GM21529 (cell line): ENCODE data around the gene YWHAG.
A peak's percentile ranks its signal among the peaks of the same experiment; 100 is the strongest.
"Not testable (repeated sequence)": the region's sequence is repeated elsewhere in the genome, so short reads cannot be mapped to it uniquely, and the experiment has no call there.

Experiments
- ATAC-seq: cut with Tn5 transposase; IDR thresholded peaks from one replicate; pipeline ENCODE4 v1.9.1; 2021; ENCODE audit not compliant: unreplicated experiment

Gene YWHAG

DNA sequence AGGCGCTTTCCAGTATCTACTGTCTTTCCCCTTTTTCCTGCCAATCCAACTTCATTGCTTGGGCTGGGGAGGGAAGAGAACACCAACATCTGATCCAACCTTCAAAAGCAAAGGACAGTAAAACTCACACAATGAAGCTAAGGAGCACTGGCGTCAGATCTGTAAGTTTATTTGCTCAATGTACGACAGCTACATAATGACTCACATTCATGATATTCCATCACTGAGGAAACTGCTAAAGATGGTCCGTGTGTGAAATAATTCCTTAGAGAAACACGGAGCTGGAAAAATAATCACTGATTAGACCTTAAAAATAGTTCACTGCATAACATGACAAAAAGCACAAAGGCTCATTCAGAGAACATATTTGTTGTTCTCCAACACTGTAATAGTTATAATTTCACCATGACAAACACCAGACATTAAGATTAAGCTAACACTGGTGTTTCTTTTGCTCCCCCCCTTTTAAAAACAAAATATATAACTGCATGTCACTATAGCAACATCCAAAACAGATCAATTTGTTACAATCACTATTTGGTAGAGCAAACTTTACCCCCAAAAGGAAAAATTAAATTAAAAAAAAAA is 32.1 kb downstream of the YWHAG start:
- no peak for ATAC-seq

DNA sequence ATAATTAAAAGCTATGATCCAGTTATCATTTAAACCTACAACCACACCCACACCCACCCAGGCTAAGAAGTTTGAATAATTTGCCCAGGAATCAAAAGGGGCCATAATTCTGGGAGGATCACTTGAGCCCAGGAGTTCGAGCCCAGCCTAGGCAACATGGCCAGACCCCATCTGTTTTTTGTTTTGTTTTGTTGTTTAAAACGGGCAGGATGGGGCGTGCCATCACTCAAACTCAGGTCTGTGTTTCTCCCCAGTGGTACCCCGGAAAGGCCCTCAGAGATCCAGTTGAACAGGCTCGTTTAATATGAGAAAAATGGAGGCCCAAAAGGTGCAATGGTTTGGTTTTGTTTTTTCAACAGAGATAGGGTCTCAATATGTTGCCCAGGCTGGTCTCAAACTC is 33.0 kb downstream of the YWHAG start:
- ATAC-seq = no peak

DNA sequence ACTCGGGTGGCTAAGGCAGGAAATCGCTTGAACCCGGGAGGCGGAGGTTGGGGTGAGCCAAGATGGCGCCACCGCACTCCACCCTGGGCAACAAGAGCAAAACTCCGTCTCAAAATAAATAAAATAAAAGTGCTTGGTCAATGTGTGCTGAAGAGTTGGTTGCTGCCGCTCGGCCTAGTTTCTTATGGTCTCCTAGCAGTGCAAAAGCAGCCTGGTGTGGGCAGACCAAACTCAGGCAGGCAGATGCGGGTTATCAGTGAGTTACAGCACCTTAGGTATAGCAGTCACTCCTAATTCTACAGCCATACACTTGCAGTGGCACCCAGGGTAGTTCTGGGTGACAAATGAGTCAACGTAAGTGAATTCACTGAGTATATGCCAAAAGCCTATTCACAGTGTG is 33.7 kb downstream of the YWHAG start:
- ATAC-seq = no peak

DNA sequence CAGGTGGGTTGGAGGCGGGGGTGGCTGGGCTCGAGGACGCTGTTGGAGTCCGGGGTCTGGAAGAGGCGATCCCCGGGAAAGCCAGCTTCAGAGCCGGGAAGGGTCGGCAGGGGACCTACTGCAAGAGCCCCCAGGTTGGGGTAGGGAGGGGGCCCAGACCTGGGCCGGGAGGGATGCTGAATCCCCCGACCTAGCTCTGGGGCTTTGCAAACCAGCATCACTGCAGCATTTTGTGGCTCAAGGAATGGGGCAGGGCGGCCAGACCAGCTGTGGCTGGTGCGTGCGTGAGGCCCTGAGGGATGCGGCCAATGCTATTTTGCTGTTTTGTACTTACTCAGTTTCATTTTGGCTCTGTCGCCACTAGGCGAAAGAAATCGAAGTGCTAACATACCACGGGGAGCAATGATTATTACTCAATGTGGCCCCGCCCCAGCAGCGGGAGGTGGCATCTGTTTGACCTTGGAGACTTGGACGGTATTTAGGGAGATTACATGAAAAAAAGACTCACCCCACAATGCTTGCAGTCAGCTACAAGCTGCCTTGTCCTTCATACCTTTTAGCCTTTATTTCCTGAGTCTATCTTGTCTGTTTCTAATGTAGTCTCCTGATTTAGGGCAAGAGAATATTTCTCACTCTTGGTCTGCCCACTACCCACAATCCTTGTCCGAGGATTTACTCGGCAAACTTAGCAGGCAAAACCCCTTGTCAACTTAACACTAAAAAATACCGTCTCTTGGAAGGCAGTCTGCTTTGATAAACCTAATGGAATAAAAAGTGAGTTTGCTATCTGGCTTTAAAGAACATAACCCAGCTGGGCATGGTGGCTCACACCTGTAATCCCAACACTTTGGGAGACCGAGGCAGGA is 40.1 kb downstream of the YWHAG start:
- peak; percentile 49 for ATAC-seq

DNA sequence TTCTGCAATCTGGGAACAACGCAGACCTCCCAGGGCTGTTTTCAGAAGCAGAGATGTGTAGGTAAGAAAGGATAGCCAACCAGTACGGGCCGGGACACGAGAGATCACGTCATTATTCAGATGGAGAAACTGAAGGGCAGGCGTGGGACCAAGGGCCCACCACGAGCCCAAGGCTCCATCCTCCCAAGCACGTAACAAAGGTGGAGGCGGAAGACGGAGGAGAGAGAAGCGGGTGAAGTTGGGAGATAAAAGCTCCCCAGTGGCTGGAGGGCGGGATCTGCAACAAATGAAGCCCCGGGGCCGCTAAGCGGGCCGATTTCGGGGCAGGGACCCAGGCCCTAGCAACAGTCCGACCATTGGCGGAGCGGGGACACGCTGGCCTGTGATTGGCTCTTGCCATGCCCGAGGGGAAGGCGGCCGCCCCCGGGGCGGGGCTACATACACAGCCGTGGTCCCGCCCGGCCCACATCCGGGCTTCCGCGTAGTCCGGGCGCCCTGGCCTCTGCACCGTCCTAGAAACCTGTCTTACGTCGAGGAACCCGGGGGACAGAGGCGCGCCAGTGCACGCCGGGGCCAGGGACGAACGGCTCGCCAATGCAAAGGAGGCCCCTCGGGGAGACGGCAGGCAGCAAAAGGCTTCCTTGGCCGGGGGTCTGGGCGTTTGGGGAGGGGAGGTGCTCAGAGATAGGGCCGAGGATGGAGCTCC is 40.9 kb downstream of the YWHAG start:
- peak; percentile 84 for ATAC-seq

DNA sequence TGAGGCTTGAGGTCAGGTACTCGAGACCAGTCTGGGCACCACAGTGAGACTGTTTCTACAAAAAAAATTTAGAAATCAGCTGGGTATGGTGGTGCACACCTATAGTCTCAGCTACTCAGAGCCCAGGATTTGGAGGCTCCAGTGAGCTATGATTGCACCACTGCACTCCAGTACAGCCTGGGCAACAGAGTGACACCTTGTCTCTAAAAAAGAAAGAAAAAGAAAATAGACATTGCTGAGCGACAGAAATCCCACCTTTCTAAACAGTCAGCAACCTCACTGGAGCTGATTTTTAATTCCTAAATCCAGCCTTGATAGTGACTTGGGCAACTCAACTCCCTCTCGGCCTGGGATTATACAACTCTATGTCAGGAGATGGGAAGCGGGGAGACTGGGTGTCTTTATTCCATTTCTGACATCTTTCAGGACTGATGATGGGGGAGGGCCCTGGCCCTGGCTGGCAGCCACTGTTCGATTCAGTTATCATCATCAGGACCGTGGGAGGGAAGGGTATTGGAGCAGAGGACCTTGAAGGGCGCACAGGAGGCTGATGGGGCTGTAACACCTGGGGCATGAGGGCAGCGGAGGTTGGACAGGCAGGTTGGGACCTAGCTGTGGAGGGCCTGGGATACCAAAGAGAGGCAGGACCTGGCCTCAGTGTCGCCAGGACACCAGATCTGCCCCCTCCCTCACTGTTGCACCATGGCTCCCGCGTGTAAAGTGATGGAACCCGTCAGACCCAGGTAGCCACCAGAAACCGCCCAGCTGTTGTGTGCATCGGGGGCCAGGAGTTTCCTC is 41.6 kb downstream of the YWHAG start:
- ATAC-seq = no peak

DNA sequence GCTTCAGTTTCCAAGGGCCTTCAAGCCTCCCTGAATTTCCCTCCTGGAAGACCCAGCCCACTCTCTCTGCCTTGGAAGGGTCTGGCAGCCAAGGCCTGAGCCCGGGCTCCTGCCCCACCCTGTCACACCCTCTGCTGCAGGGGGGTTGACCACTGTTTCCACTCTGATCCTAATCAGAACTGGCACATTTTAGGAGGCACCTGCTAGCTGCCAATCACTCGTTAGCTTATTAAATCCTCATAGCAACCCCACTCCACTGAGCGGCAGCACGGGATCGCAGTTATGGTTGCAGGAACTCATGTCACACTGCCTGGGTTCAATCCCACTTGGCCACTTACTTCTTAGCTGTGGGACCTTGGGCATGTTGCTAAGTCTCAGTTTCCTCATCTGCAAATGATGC is 43.4 kb downstream of the YWHAG start:
- no peak for ATAC-seq

DNA sequence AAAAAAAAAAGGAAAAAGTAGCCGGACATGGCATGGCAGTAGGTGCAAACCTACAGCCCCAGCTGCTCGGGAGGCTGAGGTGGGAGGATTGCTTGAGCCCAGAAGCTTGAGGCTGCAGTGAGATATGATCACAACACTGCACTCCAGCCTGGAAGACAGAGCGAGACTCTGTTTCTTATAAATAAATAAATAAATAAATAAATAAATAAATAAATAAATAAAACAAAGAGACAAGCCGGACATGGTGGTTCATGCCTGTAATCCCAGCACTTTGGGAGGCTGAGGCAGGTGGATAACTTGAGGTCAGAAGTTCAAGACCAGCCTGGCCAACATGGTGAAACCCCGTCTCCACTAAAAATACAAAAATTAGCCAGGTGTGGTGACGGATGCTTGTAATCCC is 44.1 kb downstream of the YWHAG start:
- ATAC-seq = not testable (repeated sequence)

DNA sequence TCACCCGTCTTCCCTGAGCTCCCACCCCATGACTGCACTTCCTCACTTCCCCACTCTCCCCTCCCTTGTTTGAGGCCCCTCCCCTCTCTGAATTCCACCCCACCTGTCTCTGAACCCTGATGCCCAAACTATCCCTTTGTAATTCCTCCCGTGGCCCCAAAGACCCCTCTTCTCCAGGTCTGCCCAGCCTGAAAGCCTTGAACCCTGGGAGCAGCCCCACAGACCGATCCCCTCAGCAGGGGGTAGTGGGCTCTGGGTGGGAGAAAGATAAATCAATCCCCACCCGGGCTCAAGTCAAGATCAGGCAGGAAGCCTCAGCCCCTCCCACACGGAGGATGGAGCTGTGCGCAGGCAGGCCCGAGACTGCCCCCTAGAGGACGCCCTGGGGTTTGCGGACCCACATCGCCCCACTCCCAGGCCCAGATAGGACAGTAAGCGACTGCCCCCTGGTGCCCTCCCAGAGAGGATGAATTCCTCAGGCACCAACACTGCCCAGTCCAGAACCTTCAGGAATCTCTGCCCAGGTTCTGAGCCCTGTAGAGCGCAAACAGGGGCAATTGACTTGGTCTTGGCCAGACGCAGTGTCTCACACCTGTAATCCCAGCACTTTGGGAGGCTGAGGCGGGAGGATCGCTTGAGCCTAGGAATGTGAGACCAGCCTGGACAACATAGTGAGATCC is 44.6 kb downstream of the YWHAG start:
- peak; percentile 38 for ATAC-seq

DNA sequence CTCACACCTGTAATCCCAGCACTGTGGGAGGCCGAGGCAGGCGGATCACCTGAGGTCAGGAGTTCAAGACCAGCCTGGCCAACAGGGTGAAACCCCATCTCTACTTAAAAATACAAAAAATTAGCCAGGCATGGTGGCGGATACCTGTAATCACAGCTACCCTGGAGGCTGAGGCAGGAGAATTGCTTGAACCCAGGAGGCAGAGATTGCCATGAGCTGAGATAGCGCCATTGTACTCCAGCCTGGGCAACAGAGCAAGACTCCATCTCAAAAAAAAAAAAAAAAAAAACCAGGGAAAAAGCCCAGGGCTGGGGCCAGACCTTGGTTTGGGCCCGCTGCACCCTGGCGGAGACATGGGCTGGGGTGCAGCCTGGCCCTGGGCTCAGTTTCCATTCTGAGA is 47.0 kb downstream of the YWHAG start:
- ATAC-seq = not testable (repeated sequence)

DNA sequence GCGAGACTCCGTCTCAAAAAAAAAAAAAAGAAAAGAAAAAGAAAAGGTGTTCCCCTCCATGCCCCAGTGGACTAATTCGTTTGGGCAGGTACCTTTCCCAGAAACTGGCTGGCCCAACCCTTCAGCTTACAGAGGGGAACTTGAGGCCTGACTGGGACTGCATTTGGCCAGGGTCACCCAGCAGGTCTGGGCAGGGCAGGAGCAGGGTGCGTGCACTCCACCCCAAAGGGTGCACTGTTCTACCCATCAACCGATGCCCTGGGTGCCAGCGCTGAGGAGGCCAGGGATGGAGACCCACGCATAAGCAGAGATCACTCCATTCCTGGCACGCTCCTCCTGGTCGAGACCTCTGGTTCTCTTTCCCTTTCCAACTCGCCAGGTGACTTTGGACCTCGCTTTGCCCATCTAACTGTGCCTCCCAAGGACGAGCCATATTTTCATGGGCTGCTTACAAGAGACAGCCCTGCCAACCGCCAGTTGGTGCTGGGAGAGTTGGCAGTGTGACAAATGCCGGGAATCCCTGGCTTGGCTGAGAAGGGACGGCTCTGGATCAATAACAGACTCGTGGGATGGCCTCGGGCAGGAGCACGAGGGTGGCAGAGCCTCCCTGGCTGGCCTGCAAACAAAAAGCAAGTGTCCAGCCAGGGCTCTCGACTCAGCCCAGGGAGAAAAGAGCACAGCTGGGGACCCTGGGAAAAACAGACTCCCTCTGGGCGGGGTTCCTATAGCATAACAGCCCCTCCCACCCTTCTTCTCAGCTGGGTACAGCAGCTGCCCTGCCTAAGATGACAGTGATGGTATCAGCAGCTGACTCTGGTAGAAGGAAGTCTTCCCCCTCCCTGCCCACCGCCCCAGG is 48.5 kb downstream of the YWHAG start:
- ATAC-seq = no peak

DNA sequence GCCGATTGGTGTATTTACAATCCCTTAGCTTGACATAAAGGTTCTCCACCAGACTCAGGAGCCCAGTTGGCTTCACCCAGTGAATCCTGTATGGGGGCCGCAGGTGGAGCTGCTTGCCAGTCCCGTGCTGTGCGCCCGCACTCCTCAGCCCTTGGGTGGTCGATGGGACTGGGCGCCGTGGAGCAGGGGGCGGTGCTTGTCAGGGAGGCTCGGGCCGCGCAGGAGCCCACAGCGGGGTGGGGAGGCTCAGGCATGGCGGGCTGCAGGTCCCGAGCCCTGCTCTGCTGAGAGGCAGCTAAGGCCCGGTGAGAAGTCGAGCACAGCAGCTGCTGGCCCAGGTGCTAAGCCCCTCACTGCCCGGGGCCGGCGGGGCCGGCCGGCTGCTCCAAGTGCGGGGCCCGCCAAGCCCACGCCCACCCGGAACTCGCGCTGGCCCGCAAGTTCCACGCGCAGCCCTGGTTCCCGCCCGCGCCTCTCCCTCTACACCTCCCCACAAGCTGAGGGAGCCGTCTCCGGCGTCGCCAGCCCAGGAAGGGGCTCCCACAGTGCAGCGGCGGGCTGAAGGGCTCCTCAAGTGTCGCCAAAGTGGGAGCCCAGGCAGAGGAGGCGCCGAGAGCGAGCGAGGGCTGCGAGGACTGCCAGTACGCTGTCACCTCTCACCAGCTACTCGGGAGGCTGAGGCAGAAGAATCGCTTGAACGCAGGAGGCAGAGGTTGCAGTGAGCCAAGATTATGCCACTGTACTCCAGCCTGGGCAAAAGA is 49.3 kb downstream of the YWHAG start:
- not testable (repeated sequence) for ATAC-seq

DNA sequence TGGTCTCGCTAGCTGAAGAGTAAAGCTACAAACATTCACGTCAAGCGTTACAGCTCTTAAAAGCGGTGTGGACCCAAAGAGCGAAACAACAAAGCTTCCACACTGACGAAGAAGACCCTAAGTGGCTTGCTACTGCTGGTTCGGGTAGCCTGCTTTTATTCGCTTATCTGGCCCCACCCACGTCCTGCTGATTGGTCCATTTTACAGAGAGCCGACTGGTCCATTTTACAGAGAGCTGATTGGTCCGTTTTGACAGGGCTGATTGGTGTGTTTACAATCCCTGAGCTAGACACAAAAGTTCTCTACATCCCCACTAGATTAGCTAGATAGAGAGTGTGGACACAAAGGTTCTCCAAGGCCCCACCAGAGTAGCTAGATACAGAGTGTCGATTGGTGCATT is 49.9 kb downstream of the YWHAG start:
- not testable (repeated sequence) for ATAC-seq

DNA sequence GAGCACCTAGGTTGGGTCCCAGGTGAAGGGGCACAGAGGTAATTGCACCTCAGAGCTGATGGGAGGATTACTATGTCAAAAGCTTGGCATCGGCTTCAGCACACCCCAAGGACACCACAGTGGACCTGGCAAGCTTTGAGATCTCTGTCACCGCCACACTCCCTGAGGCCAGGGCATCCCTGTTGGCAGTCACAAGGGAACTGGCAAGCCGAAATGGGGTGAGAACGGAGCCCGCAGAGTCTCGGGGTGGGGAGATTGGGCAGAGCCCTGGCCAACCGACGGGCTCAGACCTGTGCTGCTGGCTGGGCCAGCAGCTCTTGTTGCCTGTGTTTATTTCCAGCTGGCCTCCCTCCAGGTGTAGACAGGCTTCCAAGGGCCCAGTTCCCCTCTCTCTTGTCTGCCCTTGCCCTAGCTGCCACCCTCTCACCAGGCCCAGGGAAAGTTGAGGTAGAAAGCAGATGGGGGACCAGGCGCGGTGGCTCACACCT is 53.9 kb downstream of the YWHAG start:
- ATAC-seq = no peak

DNA sequence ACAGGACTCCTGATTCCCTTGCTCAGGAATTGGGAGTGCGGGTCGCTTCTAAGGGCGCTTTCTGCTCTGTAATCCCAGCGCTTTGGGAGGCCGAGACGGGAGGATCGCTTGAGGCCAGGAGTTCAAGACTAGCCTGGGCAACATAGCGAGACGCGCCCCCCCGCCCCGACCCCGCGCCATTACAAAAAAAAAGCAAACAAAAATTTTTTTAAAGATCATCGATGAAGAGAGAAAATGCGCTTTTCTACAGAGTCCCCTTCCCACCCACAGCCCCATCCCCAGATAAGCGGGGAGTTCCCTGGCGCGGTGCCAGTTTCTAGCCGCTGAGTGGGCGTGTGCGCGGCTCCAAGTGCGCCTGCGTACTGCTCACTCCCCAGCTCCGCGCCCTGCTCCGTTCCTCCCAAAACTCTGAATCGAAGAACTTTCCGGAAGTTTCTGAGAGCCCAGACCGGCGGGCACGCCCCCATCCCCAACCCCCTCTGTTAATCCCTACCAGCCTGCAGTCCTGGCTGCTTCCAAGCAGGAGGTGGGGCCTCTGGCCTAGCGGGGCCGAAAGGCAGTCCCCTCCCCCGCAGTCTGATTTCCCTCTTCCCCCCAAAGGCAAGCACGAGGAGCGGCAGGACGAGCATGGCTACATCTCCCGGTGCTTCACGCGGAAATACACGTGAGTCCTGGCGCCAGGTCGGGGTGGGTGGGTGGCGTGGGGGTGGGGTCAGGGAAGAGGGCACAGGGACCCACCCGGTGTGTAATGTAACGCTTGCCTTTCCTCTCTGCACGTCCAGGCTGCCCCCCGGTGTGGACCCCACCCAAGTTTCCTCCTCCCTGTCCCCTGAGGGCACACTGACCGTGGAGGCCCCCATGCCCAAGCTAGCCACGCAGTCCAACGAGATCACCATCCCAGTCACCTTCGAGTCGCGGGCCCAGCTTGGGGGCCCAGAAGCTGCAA is 55.3 kb downstream of the YWHAG start:
- ATAC-seq = peak; percentile 43

DNA sequence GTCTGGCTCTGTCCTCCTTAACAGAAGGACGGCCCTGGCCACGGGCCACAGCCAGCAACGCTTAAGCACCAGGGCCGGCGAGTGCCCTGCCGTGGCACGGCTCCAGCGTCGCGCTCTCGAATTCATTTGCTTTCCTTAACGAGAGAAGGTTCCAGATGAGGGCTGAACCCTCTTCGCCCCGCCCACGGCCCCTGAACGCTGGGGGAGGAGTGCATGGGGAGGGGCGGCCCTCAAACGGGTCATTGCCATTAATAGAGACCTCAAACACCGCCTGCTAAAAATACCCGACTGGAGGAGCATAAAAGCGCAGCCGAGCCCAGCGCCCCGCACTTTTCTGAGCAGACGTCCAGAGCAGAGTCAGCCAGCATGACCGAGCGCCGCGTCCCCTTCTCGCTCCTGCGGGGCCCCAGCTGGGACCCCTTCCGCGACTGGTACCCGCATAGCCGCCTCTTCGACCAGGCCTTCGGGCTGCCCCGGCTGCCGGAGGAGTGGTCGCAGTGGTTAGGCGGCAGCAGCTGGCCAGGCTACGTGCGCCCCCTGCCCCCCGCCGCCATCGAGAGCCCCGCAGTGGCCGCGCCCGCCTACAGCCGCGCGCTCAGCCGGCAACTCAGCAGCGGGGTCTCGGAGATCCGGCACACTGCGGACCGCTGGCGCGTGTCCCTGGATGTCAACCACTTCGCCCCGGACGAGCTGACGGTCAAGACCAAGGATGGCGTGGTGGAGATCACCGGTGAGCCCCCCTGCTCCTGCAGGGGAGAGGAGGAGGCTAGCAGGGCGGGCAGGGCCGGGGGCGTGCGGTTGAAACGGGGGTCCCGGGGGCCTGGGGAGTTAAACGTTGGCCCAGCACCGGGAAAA is 56.2 kb downstream of the YWHAG start, which contains the start of gene HSPB1:
HSPB1 (plus strand) TSS at position 327 of the 855 bp plus-strand sequence; CDS start at position 367, 40 bp downstream.
- ATAC-seq = peak; percentile 63

DNA sequence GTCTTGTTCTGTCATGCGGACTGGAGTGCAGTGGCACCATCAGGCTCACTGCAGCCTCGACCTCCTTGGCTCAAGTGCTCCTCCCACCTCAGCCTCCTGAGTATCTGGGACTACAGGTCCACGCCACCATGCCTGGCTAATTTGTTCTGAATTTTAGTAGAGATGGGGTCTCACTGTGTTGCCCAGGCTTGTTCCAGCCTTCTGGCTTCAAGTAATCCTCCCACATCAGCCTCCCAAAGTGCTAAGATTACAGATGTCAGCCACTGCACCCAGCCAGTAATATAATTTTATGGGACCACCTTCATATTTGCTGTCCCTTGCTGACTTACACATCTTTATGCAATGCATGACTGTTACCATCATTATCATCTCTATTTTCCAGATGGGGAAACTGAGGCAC is 57.8 kb downstream of the YWHAG start:
- ATAC-seq = no peak
